Heart left ventricle (tissue), 16 donors: ENCODE results near the gene KRTAP5-3. TPM values are rescaled to one million over a fixed set of nuclear protein-coding genes. Genes with fewer than 3 reads are reported as not detected.

Experiments used
- ATAC-seq, 4 donors: fragments of 200-7000 bp; cut with Tn5 transposase; one replicate each; pipeline ENCODE4 v1.9.1; 2020 to 2022; ENCODE audit warnings: moderate library complexity in 4 of 4, mild to moderate bottlenecking in 3 of 4, moderate number of reproducible peaks in 1 of 4
- DNase-seq, 5 donors: peaks; one replicate each; pipeline ENCODE4 v3.0.0-alpha.2; 2020
- H3K27ac ChIP-seq, 12 donors: fragments of 200-600 bp; sonication (generic) in 4 of 12; one replicate each; pipeline versions ENCODE4 v1.5.0 to v1.8.0; 2016 to 2022; ENCODE audit warnings: mild to moderate bottlenecking in 2 of 12
- H3K27me3 ChIP-seq, 9 donors: fragments of 200-600 bp; sonication (generic) in 2 of 9; one replicate each; pipeline versions ENCODE4 v1.5.1 to v1.8.0; 2016 to 2022; ENCODE audit warnings: mild to moderate bottlenecking in 3 of 9
- H3K36me3 ChIP-seq, 9 donors: fragments of 200-600 bp; sonication (generic) in 2 of 9; one replicate each; pipeline versions ENCODE4 v1.5.0 to v1.8.0; 2018 to 2022; ENCODE audit warnings: mild to moderate bottlenecking in 2 of 9
- H3K4me1 ChIP-seq, 12 donors: fragments of 200-600 bp; sonication (generic) in 4 of 12; one replicate each; pipeline versions ENCODE4 v1.5.0 to v1.8.0; 2016 to 2022; ENCODE audit warnings: mild to moderate bottlenecking in 3 of 12
- H3K4me3 ChIP-seq, 12 donors: fragments of 200-600 bp; sonication (generic) in 4 of 12; one replicate each; pipeline versions ENCODE4 v1.5.0 to v1.8.0; 2017 to 2022; ENCODE audit warnings: mild to moderate bottlenecking in 9 of 12, moderate library complexity in 4 of 12
- H3K9me3 ChIP-seq, 12 donors: fragments of 200-600 bp; sonication (generic) in 4 of 12; one replicate each; pipeline versions ENCODE4 v1.5.0 to v1.8.0; 2016 to 2022; ENCODE audit warnings: mild to moderate bottlenecking in 1 of 12
- POLR2A ChIP-seq, 2 donors: fragments of 450-650 bp; IDR thresholded peaks; one replicate each; pipeline ENCODE4 v1.6.1; 2017; ENCODE audit warnings: antibody characterized with exemption in 2 of 2, mild to moderate bottlenecking in 2 of 2, moderate library complexity in 2 of 2
- WGBS, 4 donors: extraction: QIAGEN DNeasy Blood & Tissue Kit in 2 of 4; methylation state at CpG; one replicate each; pipeline versions ENCODE4 v1.1.5 to v1.1.7; 2013 to 2018; 5-methylcytosine and 5-hydroxymethylcytosine counted together
- intact Hi-C, 10 donors: fragments of 100-400 bp; cut with DNase I; formaldehyde crosslinking; loops; one replicate each; pipeline versions ENCODE4 v1.11.1 to v1.14.2; 2022
- polyA plus RNA-seq, 2 donors: library from polyadenylated mRNA; stranded (reverse); fragments of 200-250 nt; gene quantifications; one replicate each; pipeline ENCODE4 v1.2.3, GENCODE V29; 2013
- total RNA-seq, 9 donors: library from RNA; depleted of rRNA in 2 of 9; stranded (reverse); fragments of >200 nt in 2 of 9; fragmentation: NEBNext Ultra II Directional in 3 of 9; extraction: Animal tissue kit (Norgen Biotek cat#: 25700) in 3 of 9; gene quantifications; one replicate each; pipeline versions ENCODE4 v1.1.0 to v1.2.4, GENCODE V29; 2016 to 2023
- TF ChIP-seq, protein P1 (sequence below), 12 donors: fragments of 200-600 bp; sonication (generic) in 4 of 12; IDR thresholded peaks; one replicate each; pipeline versions ENCODE4 v1.5.0 to v1.8.0; 2018 to 2022; ENCODE audit warnings: antibody characterized with exemption in 12 of 12, mild to moderate bottlenecking in 5 of 12
- donor health status: ischemic (EF 13 %, LVEDD 7.1; RV severe dilation, severe dysfunction).
- donor health status: healthy with polysubstance abuse.
- donor health status: DM: no; HTN: yes; CAD: no.
- donor health status: DM: no; HTN: no; CAD: no.
- donor health status: ischemic (EF 25% LVEDD 6.9; RV normal size, moderate dysfunction).
- donor health status: ischemic (EF 25% LVEDD 5.7; RV mildly dilated, moderate dysfunction).
- donor health status: healthy.
- donor health status: DM: yes; HTN: yes; CAD: no.
- donor health status: ischemic (EF 35%, LVEDD 5.7; RV mildly dilated, moderate dysfunction).
- donor health status: nonischemic (EF 11% LVEDD 7.7; RV severe dilation, severe dysfunction).
- donor health status: DM: yes; HTN: yes; CAD: no.
- donor health status: PGD.
- donor health status: ischemic (EF 29% LVEDD 5.4; RV normal size, mild dysfunction).
- donor health status: nonischemic (EF 23%, LVEDD 6.1; RV moderate dilation, normal function).

KRTAP5-3 gene
- total and polyA plus RNA-seq, 11 donors, result not detected

- TF ChIP-seq, protein P1, sequence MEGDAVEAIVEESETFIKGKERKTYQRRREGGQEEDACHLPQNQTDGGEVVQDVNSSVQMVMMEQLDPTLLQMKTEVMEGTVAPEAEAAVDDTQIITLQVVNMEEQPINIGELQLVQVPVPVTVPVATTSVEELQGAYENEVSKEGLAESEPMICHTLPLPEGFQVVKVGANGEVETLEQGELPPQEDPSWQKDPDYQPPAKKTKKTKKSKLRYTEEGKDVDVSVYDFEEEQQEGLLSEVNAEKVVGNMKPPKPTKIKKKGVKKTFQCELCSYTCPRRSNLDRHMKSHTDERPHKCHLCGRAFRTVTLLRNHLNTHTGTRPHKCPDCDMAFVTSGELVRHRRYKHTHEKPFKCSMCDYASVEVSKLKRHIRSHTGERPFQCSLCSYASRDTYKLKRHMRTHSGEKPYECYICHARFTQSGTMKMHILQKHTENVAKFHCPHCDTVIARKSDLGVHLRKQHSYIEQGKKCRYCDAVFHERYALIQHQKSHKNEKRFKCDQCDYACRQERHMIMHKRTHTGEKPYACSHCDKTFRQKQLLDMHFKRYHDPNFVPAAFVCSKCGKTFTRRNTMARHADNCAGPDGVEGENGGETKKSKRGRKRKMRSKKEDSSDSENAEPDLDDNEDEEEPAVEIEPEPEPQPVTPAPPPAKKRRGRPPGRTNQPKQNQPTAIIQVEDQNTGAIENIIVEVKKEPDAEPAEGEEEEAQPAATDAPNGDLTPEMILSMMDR (IDR thresholded peaks at IDR 0.05), result no peak
- no peak for TF ChIP-seq POLR2A (IDR thresholded peaks at IDR 0.05)
- Histone ChIP-seq H3K27ac (no peak overlapping the region), H3K4me3 (no peak overlapping the region), H3K27me3 (peaks cover 0 to 45% (median 12%) of the 10 kb centered on the region in 9 donors), H3K9me3 (no peaks in the 10 kb centered on the region), H3K4me1 (peaks cover 0 to 8% (median 3%) of the 10 kb centered on the region in 12 donors), H3K36me3 (no peaks in the 10 kb centered on the region)
- no peak for ATAC-seq
- DNase-seq, result no peak
- intact Hi-C loops, result loop anchor here in 2 of 10 donors (10.0 kb wide), 1 partner anchor 86 kb away; no protein-coding TSS in a partner anchor
- WGBS, 4 donors, result 63 to 69% (median 65%) methylated on average over 13 of the region's 13 CpGs
Observed at GRCh38 chr11:1631066-1631568, 22.9 kb upstream of the KRTAP5-3 start.

DNA sequence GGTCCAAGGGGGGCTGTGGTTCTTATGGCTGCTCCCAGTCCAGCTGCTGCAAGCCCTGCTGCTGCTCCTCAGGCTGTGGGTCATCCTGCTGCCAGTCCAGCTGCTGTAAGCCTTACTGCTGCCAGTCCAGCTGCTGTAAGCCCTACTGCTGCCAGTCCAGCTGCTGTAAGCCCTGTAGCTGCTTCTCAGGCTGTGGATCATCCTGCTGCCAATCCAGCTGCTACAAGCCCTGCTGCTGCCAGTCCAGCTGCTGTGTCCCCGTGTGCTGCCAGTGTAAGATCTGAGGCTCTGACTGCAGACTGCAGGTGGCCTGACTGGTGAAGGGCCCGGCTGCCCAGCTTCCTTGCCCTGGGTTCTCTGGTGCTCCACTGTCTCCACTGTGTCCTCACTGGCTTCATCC, 22.0 kb upstream of the KRTAP5-3 start:
- no peak for ATAC-seq

DNA sequence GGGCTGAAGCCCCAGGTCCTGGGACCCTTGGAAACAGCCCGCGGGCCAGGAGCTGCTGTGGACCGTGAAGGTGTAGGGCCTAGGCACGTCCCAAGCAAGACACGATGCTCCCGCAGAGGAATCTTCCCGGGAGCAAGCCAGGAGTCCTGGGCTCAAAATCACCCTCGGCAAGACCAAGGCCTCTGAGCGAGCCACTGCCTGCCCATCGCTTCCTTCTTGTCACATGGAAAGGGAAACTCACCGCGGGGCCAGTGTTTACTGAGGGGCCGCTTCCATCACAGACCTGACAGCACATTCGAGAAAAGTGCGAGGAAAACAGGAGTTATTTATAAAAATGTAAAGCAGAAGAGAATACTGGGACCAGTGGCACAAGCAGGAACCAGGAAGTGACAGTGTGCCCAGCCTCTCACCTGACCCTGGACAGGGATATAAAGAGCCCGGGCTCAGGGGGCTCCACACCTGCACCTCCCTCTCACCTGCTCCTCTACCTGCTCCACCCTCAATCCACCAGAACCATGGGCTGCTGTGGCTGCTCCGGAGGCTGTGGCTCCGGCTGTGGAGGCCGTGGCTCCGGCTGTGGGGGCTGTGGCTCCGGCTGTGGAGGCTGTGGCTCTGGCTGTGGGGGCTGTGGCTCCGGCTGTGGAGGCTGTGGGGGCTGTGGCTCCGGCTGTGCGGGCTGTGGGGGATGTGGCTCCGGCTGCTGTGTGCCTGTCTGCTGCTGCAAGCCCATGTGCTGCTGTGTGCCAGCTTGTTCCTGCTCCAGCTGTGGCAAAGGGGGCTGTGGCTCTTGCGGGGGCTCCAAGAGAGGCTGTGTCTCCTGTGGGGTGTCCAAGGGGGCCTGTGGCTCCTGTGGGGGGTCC, 21.3 kb upstream of the KRTAP5-3 start, which contains the start of gene KRTAP5-5:
KRTAP5-5 (plus strand) TSS at position 450 of the 860 bp plus-strand sequence; CDS start at position 516, 66 bp downstream.
- TF ChIP-seq, protein P1 (IDR thresholded peaks at IDR 0.05), result no peak
- TF ChIP-seq POLR2A (IDR thresholded peaks at IDR 0.05), result no peak
- Histone ChIP-seq H3K4me1 (peaks cover 0 to 8% (median 3%) of the 10 kb centered on the region in 12 donors), H3K36me3 (no peaks in the 10 kb centered on the region), H3K27me3 (peaks cover 0 to 44% (median 12%) of the 10 kb centered on the region in 9 donors), H3K27ac (no peak within 1 kb of the TSS), H3K4me3 (no peak within 1 kb of the TSS), H3K9me3 (no peaks in the 10 kb centered on the region)
- intact Hi-C loops, result loop anchor here (2.0 to 10.0 kb wide), 6 partner anchors 35 to 87 kb away; no protein-coding TSS in a partner anchor
- WGBS, 4 donors, result 76 to 82% (median 78%) methylated on average over 15 to 26 of the region's 26 CpGs
- DNase-seq (no peak), ATAC-seq (no peak)

More for the DNA sequence above, 22.0 kb upstream of the KRTAP5-3 start:
- 67 to 82% (median 80%) methylated on average over 2 of the region's 2 CpGs for WGBS, 4 donors
- no peak for DNase-seq
- Histone ChIP-seq H3K4me1 (peaks cover 0 to 8% (median 3%) of the 10 kb centered on the region in 12 donors), H3K27ac (no peak overlapping the region), H3K9me3 (no peaks in the 10 kb centered on the region), H3K27me3 (peaks cover 0 to 44% (median 12%) of the 10 kb centered on the region in 9 donors), H3K4me3 (no peak overlapping the region), H3K36me3 (no peaks in the 10 kb centered on the region)
- TF ChIP-seq, protein P1 (IDR thresholded peaks at IDR 0.05), result no peak
- TF ChIP-seq POLR2A (IDR thresholded peaks at IDR 0.05), result no peak
- intact Hi-C loops, result loop anchor here in 2 of 10 donors (10.0 kb wide), 1 partner anchor 85 kb away; no protein-coding TSS in a partner anchor
